B cell (primary cell): ENCODE data around the gene PSG2.

Experiments
- EZH2 ChIP-seq: IDR thresholded peaks from 2 replicates; pipeline ENCODE4 v1.6.1; 2012; ENCODE audit warnings: borderline replicate concordance, low read depth, mild to moderate bottlenecking, moderate library complexity, low read length; ENCODE audit not compliant: insufficient read depth, poor library complexity, severe bottlenecking
- TF ChIP-seq, protein P1 (sequence below): fragments of 200-600 bp; IDR thresholded peaks from one replicate; pipeline ENCODE4 v1.8.0; 2022; ENCODE audit warnings: antibody characterized with exemption, mild to moderate bottlenecking

DNA sequence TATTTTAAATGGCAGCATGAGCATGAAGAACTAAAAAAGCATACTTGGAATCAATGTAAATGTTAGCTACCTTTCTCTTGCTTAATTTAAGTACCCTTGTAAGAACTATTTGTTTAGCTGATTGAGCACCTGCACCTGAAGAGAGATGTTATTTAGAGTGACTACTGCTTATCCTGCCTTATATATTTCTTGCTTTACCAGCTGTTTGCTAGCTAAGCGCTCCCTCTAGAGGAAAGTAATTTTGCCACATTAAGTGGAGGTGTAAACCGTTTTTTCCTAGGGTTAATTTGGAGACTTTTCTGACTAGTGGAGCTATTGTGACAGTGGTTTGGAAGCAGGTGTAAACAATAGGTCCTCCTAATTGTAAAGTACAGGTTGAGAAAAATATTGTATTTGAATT, 19.4 kb upstream of the PSG2 start:
- TF ChIP-seq, protein P1, sequence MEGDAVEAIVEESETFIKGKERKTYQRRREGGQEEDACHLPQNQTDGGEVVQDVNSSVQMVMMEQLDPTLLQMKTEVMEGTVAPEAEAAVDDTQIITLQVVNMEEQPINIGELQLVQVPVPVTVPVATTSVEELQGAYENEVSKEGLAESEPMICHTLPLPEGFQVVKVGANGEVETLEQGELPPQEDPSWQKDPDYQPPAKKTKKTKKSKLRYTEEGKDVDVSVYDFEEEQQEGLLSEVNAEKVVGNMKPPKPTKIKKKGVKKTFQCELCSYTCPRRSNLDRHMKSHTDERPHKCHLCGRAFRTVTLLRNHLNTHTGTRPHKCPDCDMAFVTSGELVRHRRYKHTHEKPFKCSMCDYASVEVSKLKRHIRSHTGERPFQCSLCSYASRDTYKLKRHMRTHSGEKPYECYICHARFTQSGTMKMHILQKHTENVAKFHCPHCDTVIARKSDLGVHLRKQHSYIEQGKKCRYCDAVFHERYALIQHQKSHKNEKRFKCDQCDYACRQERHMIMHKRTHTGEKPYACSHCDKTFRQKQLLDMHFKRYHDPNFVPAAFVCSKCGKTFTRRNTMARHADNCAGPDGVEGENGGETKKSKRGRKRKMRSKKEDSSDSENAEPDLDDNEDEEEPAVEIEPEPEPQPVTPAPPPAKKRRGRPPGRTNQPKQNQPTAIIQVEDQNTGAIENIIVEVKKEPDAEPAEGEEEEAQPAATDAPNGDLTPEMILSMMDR, result no peak
- TF ChIP-seq EZH2, result no peak
